AG04449 (cell line): ENCODE data around the gene CDC42BPA.
"Not testable (repeated sequence)": the region's sequence is repeated elsewhere in the genome, so short reads cannot be mapped to it uniquely, and the experiment has no call there.

Experiments used
- CTCF ChIA-PET: fragments of 350-600 bp; formaldehyde crosslinking; extraction: SDS; loops from one replicate; lab custom pipeline; 2021; ENCODE audit warnings: antibody characterized with exemption; lab: Yijun Ruan, JAX
- POLR2A ChIA-PET: fragments of 400-600, 350-600 bp; formaldehyde crosslinking; extraction: SDS; loops from one replicate; lab custom pipeline; 2020; ENCODE audit warnings: antibody characterized with exemption, inconsistent platforms; lab: Yijun Ruan, JAX
- DNase-seq: peaks from one replicate; pipeline ENCODE4 v3.0.0-alpha.2; 2010; ENCODE audit warnings: low read depth, low spot score
- H3K4me3 ChIP-seq: 2 replicates; pipeline ENCODE4 v1.5.1; 2011; ENCODE audit warnings: low read depth, mild to moderate bottlenecking, control low read depth, low read length
- TF ChIP-seq, protein P1 (sequence below): IDR thresholded peaks from one replicate; pipeline ENCODE4 v1.5.1; 2011; ENCODE audit warnings: mild to moderate bottlenecking, moderate library complexity, low read length, control low read depth, inconsistent platforms; ENCODE audit not compliant: insufficient read depth; ENCODE audit errors: missing control alignments

The CDC42BPA gene

GRCh38 chr1:226958300-226958699 lies 360.0 kb downstream of the CDC42BPA start:
- ChIA-PET POLR2A (no interaction called here), CTCF (no interaction called here)
- no peak overlapping the region for H3K4me3 ChIP-seq
- DNase-seq = no peak
- TF ChIP-seq, protein P1, sequence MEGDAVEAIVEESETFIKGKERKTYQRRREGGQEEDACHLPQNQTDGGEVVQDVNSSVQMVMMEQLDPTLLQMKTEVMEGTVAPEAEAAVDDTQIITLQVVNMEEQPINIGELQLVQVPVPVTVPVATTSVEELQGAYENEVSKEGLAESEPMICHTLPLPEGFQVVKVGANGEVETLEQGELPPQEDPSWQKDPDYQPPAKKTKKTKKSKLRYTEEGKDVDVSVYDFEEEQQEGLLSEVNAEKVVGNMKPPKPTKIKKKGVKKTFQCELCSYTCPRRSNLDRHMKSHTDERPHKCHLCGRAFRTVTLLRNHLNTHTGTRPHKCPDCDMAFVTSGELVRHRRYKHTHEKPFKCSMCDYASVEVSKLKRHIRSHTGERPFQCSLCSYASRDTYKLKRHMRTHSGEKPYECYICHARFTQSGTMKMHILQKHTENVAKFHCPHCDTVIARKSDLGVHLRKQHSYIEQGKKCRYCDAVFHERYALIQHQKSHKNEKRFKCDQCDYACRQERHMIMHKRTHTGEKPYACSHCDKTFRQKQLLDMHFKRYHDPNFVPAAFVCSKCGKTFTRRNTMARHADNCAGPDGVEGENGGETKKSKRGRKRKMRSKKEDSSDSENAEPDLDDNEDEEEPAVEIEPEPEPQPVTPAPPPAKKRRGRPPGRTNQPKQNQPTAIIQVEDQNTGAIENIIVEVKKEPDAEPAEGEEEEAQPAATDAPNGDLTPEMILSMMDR = no peak

DNA sequence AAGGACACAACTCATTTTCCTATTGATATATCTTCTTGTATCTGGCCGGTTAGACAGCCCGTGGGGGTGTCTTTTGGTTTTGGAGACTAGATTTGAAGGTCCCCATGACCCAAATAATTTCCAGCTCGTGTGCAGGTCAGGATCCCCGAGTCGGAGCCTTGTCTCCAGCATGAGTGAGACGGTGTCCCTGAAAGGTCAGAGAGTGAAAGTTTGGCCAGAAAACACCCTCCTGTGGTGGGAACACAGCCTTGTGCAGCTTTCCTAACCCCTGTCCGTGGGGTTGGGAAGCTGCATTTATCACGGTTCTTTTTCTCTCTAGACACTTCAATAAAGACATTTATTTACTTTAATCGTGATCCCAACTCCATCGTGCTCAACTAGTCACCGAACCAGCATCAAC lies 360.6 kb downstream of the CDC42BPA start:
- H3K4me3 ChIP-seq = no peak overlapping the region
- CTCF ChIA-PET = no interaction called here
- no peak for DNase-seq
- TF ChIP-seq, protein P1 = no peak
- POLR2A ChIA-PET = no interaction called here

- no peak overlapping the region for H3K4me3 ChIP-seq
- no peak for DNase-seq
- TF ChIP-seq, protein P1 = no peak
- CTCF ChIA-PET = no interaction called here
- POLR2A ChIA-PET = no interaction called here
Measured at GRCh38 chr1:226956942-226957713, 361.2 kb downstream of the CDC42BPA start.

DNA sequence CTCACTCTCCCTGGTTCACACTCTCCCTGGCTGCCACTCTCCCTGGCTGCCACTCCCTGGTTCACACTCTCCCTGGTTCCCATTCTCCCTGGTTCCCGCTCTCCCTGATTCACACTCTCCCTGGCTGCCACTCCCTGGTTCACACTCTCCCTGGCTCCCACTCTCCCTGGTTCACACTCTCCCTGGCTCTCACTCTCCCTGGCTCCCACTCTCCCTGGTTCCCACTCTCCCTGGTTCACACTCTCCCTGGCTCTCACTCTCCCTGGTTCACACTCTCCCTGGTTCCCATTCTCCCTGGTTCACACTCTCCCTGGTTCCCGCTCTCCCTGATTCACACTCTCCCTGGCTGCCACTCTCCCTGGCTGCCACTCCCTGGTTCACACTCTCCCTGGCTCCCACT lies 362.4 kb downstream of the CDC42BPA start:
- H3K4me3 ChIP-seq, CTCF ChIA-PET, DNase-seq, POLR2A ChIA-PET: not testable (repeated sequence)

GRCh38 chr1:226954777-226955176 lies 363.5 kb downstream of the CDC42BPA start:
- H3K4me3 ChIP-seq = no peak overlapping the region
- TF ChIP-seq, protein P1 = no peak
- POLR2A ChIA-PET = no interaction called here
- CTCF ChIA-PET = no interaction called here
- DNase-seq = no peak

- TF ChIP-seq, protein P1 = no peak
- CTCF ChIA-PET = no interaction called here
- POLR2A ChIA-PET = no interaction called here
- no peak for DNase-seq
- H3K4me3 ChIP-seq = no peak overlapping the region
Measured at GRCh38 chr1:226954337-226954736, 364.0 kb downstream of the CDC42BPA start.

DNA sequence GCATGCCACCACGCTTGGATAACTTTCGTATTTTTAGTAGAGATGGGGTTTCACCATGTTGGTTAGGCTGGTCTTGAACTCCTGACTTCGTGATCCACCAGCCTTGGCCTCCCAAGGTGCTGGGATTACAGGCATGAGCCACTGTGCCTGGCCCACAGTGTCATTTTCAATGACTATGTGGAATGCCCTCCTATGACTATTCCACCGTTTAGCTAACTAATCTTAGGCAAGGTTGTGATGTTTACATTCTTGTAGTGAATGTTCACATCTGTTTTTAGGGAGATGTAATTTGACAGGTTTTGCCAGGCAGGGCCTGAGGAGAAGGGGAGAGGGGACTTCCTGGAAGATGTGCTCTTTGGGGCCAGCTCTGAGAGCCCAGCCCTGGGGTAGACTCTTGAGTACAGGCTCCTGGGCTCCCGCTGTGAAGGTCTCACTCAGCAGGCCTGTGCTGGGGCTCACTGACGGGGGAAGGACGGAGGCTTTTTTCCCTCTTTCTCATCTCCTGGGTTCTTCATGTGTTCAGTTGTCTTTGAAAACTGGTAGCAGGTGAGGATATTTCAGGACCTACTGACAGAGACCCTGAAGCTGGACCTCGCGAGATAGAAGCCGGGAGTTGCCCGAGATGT lies 365.0 kb downstream of the CDC42BPA start:
- CTCF ChIA-PET = no interaction called here
- POLR2A ChIA-PET = no interaction called here
- no peak overlapping the region for H3K4me3 ChIP-seq
- no peak for DNase-seq
- TF ChIP-seq, protein P1 = no peak
